HCT116 (cell line): Measurements from ENCODE around the gene NTNG1. TPM values are rescaled to one million over a fixed set of nuclear protein-coding genes. Genes with fewer than 3 reads are reported as not detected.

ENCODE experiments used
- ATAC-seq: fragments of 200-7000 bp; cut with Tn5 transposase; 2 replicates; pipeline ENCODE4 v1.9.1; 2020; ENCODE audit warnings: mild to moderate bottlenecking, moderate library complexity
- BruUV-seq: library from RNA; stranded (reverse); fragments of 400-500 nt; replicated peaks from 2 replicates; lab custom pipeline; 2021; lab: Mats Ljungman, UMichigan
- CTCF ChIA-PET: fragments of 300-600 bp; sonication (Branson Sonifier 250); formaldehyde crosslinking; loops from one replicate; lab custom pipeline; 2021; ENCODE audit warnings: antibody characterized with exemption; lab: Charles Lee
- POLR2A ChIA-PET: fragments of 300-600, 350-600 bp; sonication (Branson Sonifier 250); formaldehyde crosslinking; loops from one replicate; lab custom pipeline; 2021; ENCODE audit warnings: antibody characterized with exemption; lab: Charles Lee
- RAD21 ChIA-PET, 2 experiments: fragments of 300-600 bp; sonication (Branson Sonifier 250); formaldehyde crosslinking; loops; one replicate each; lab custom pipeline; 2023; ENCODE audit warnings: low total read pairs in 2 of 2; ENCODE audit not compliant: uncharacterized antibody in 2 of 2, unreplicated experiment in 2 of 2, low non-redundant PET in 1 of 2; lab: Charles Lee
- DNase-seq: peaks from one replicate; pipeline ENCODE4 v3.0.0-alpha.2; 2010; ENCODE audit warnings: low read depth, low spot score
- H2AFZ ChIP-seq: fragments of 200-600 bp; shearing (Covaris generic), sonication (generic); 2 replicates; pipeline ENCODE4 v1.6.1; 2017; ENCODE audit warnings: low read depth, mixed run types, mixed read lengths, antibody characterized with exemption, low read length; ENCODE audit not compliant: poor library complexity, severe bottlenecking
- H3K27ac ChIP-seq: 2 replicates; pipeline ENCODE4 v1.5.1; 2012; ENCODE audit warnings: low read depth, low read length
- H3K27me3 ChIP-seq: fragments of 200-600 bp; sonication (generic); 2 replicates; pipeline ENCODE4 v1.6.1; 2016; ENCODE audit warnings: mixed run types, low read length, mixed read lengths; ENCODE audit not compliant: insufficient read depth
- H3K36me3 ChIP-seq, 2 experiments: fragments of 200-500 bp in 1 of 2; fragments of 200-600 bp in 1 of 2; sonication (Bioruptor generic) in 1 of 2; sonication (generic) in 1 of 2; 2 replicates each; pipeline versions ENCODE4 v1.5.1 to v1.6.1; 2014 to 2016; ENCODE audit warnings: low read length in 2 of 2, inconsistent platforms in 1 of 2, mixed read lengths in 1 of 2, mixed run types in 1 of 2; ENCODE audit not compliant: insufficient read depth in 2 of 2, control insufficient read depth in 1 of 2
- H3K4me1 ChIP-seq, 2 experiments: fragments of 200-600 bp in 1 of 2; sonication (generic) in 1 of 2; 2 replicates each; pipeline versions ENCODE4 v1.5.1 to v1.6.1; 2012 to 2017; ENCODE audit warnings: low read length in 2 of 2, inconsistent platforms in 1 of 2, mild to moderate bottlenecking in 1 of 2, mixed read lengths in 1 of 2, mixed run types in 1 of 2, moderate library complexity in 1 of 2; ENCODE audit not compliant: insufficient read depth in 2 of 2, control insufficient read depth in 1 of 2
- H3K4me2 ChIP-seq: fragments of 200-600 bp; sonication (generic); 2 replicates; pipeline ENCODE4 v1.6.1; 2017; ENCODE audit warnings: mixed run types, low read length, mixed read lengths
- H3K4me3 ChIP-seq, 2 experiments: fragments of 200-600 bp in 1 of 2; sonication (generic) in 1 of 2; replicated peaks in 1 of 2; 2 replicates each; pipeline ENCODE4 v1.5.1; 2011 to 2016; ENCODE audit warnings: low read length in 2 of 2, control low read depth in 1 of 2, low read depth in 1 of 2, mild to moderate bottlenecking in 1 of 2, mixed read lengths in 1 of 2, mixed run types in 1 of 2
- H3K79me2 ChIP-seq: fragments of 200-600 bp; sonication (generic); 2 replicates; pipeline ENCODE4 v1.6.1; 2017; ENCODE audit warnings: mild to moderate bottlenecking, mixed run types, low read length, moderate library complexity, mixed read lengths; ENCODE audit not compliant: insufficient read depth
- H3K9ac ChIP-seq: fragments of 200-600 bp; sonication (generic); 2 replicates; pipeline ENCODE4 v1.6.1; 2016; ENCODE audit warnings: low read length, mixed read lengths
- H3K9me2 ChIP-seq: fragments of 200-600 bp; sonication (generic), shearing (Covaris generic); 2 replicates; pipeline ENCODE4 v1.6.1; 2017; ENCODE audit warnings: mixed run types, mild to moderate bottlenecking, moderate library complexity; ENCODE audit not compliant: insufficient read depth
- H3K9me3 ChIP-seq, 2 experiments: fragments of 200-500 bp in 1 of 2; fragments of 200-600 bp in 1 of 2; sonication (Bioruptor generic) in 1 of 2; sonication (generic) in 1 of 2; 2 replicates each; pipeline ENCODE4 v1.6.1; 2014 to 2017; ENCODE audit warnings: low read length in 2 of 2, mixed read lengths in 2 of 2, inconsistent platforms in 1 of 2, low read depth in 1 of 2, mild to moderate bottlenecking in 1 of 2, mixed run types in 1 of 2, moderate library complexity in 1 of 2; ENCODE audit not compliant: control insufficient read depth in 1 of 2, insufficient read depth in 1 of 2
- H4K20me1 ChIP-seq: fragments of 200-600 bp; sonication (generic), shearing (Covaris generic); 2 replicates; pipeline ENCODE4 v1.6.1; 2017; ENCODE audit warnings: mixed run types, mild to moderate bottlenecking, moderate library complexity; ENCODE audit not compliant: insufficient read depth
- ATF3 ChIP-seq: IDR thresholded peaks from 2 replicates; pipeline ENCODE4 v1.6.1; 2012
- CBX3 ChIP-seq: IDR thresholded peaks from 2 replicates; pipeline ENCODE4 v1.6.1; 2012; ENCODE audit warnings: low read depth
- CTCF ChIP-seq, 3 experiments: fragments of 200-600 bp in 1 of 3; sonication (generic) in 1 of 3; IDR thresholded peaks in 2 of 3; conservative IDR thresholded peaks in 1 of 3; 2 replicates each; pipeline ENCODE4 v1.5.1; 2012 to 2017; ENCODE audit warnings: low read depth in 2 of 3, low read length in 2 of 3, antibody characterized with exemption in 1 of 3, borderline replicate concordance in 1 of 3, control low read depth in 1 of 3, mild to moderate bottlenecking in 1 of 3, mixed read lengths in 1 of 3, mixed run types in 1 of 3, moderate library complexity in 1 of 3; ENCODE audit not compliant: insufficient read depth in 1 of 3
- ELF1 ChIP-seq: IDR thresholded peaks from 2 replicates; pipeline ENCODE4 v1.6.1; 2012; ENCODE audit warnings: low read depth, borderline replicate concordance
- EZH2 ChIP-seq: fragments of 200-600 bp; sonication (generic); IDR thresholded peaks from 2 replicates; pipeline ENCODE4 v1.6.1; 2017; ENCODE audit warnings: antibody characterized with exemption, mixed run types
- FOSL1 ChIP-seq: IDR thresholded peaks from 2 replicates; pipeline ENCODE4 v1.6.1; 2012; ENCODE audit warnings: low read depth
- JUND ChIP-seq: IDR thresholded peaks from 2 replicates; pipeline ENCODE4 v1.6.1; 2012
- MAX ChIP-seq: IDR thresholded peaks from 2 replicates; pipeline ENCODE4 v1.6.1; 2012
- POLR2A ChIP-seq: IDR thresholded peaks from 2 replicates; pipeline ENCODE4 v1.7.0; 2011; ENCODE audit warnings: borderline replicate concordance; ENCODE audit not compliant: insufficient read depth, insufficient read length; ENCODE audit errors: extremely low read depth
- POLR2AphosphoS5 ChIP-seq: IDR thresholded peaks from 2 replicates; pipeline ENCODE4 v1.6.1; 2011; ENCODE audit warnings: mild to moderate bottlenecking, low read depth, low read length, moderate library complexity
- REST ChIP-seq: IDR thresholded peaks from 2 replicates; pipeline ENCODE4 v1.6.1; 2012; ENCODE audit warnings: low read depth
- SIN3A ChIP-seq: IDR thresholded peaks from 2 replicates; pipeline ENCODE4 v1.6.1; 2012; ENCODE audit warnings: low read depth
- SP1 ChIP-seq: IDR thresholded peaks from 2 replicates; pipeline ENCODE4 v1.6.1; 2012; ENCODE audit warnings: low read depth
- SRF ChIP-seq: IDR thresholded peaks from 2 replicates; pipeline ENCODE4 v1.6.1; 2012; ENCODE audit warnings: low read depth
- TCF7L2 ChIP-seq: IDR thresholded peaks from 2 replicates; pipeline ENCODE4 v1.7.0; 2011; ENCODE audit warnings: borderline replicate concordance, inconsistent platforms; ENCODE audit not compliant: insufficient read depth, insufficient read length; ENCODE audit errors: extremely low read depth
- YY1 ChIP-seq: IDR thresholded peaks from 2 replicates; pipeline ENCODE4 v1.6.1; 2011; ENCODE audit warnings: low read length, low read depth, moderate library complexity, mild to moderate bottlenecking; ENCODE audit not compliant: insufficient replicate concordance; ENCODE audit errors: extremely low read depth
- ZNF274 ChIP-seq: fragments of 200-500 bp; sonication (Bioruptor generic); IDR thresholded peaks from 2 replicates; pipeline ENCODE4 v1.6.1; 2014; ENCODE audit warnings: mild to moderate bottlenecking, low read depth, low read length, inconsistent platforms
- intact Hi-C: fragments of 100-400 bp; cut with micrococcal nuclease; formaldehyde crosslinking; loops from 2 replicates; pipeline ENCODE4 v1.10.0; 2022
- total RNA-seq: library from RNA; stranded (reverse); gene quantifications from one replicate; pipeline ENCODE4 v1.2.1, GENCODE V29; 2021; ENCODE audit not compliant: unreplicated experiment

NTNG1 gene
- total RNA-seq, 1 experiment from 2014 or later = not detected

- TF ChIP-seq SRF (no peak), YY1 (no peak), POLR2AphosphoS5 (no peak), REST (no peak), ATF3 (no peak), JUND (no peak), SP1 (no peak), CTCF (IDR thresholded peaks at IDR 0.05 in 2 of 3, conservative IDR thresholded peaks at IDR 0.05 in 1 of 3; ENCODE audit: borderline replicate concordance in 1 of 3, insufficient read depth in 1 of 3, low read depth in 2 of 3, low read length in 2 of 3) (no peak), MAX (no peak), CBX3 (no peak), FOSL1 (no peak), ELF1 (no peak), TCF7L2 (no peak), ZNF274 (no peak), EZH2 (no peak), POLR2A (no peak), SIN3A (no peak)
- TF ChIP-seq, all 23 proteins: peak for 0
- Histone ChIP-seq H3K27ac (no peak overlapping the region), H3K9me3 (peaks cover 0 to 4% of the 10 kb centered on the region in 2 experiments; a peak in 2 of 4 replicates), H2AFZ (no peak overlapping the region), H3K36me3 (no peaks in the 10 kb centered on the region), H3K4me1 (no peaks in the 10 kb centered on the region), H3K27me3 (no peaks in the 10 kb centered on the region), H4K20me1 (no peaks in the 10 kb centered on the region), H3K79me2 (no peaks in the 10 kb centered on the region), H3K4me2 (no peak overlapping the region), H3K9ac (no peak overlapping the region), H3K4me3 (no peak overlapping the region), H3K9me2 (no peaks in the 10 kb centered on the region)
- DNase-seq (no peak), ATAC-seq (no peak)
- RAD21 ChIA-PET = no interaction called here
- POLR2A ChIA-PET = no interaction called here
- CTCF ChIA-PET = no interaction called here
- BruUV-seq = no TSS peak
- intact Hi-C loops = no loop called here
Observed at GRCh38 chr1:107251839-107252238, 111.0 kb downstream of the NTNG1 start.
